Coronary artery (tissue), 2 donors: ENCODE data around the gene NTPCR.

Source experiments
- DNase-seq: peaks from one replicate; pipeline ENCODE4 v3.0.0-alpha.2; 2017; ENCODE audit warnings: low spot score
- H3K27ac ChIP-seq, 2 donors: fragments of 200-600 bp; sonication (generic); one replicate each; pipeline ENCODE4 v1.5.1; 2016 to 2019
- H3K4me3 ChIP-seq: fragments of 200-600 bp; sonication (generic); 2 replicates; pipeline ENCODE4 v1.5.1; 2016; ENCODE audit warnings: mild to moderate bottlenecking, moderate library complexity
- CTCF ChIP-seq: fragments of 200-600 bp; sonication (generic); IDR thresholded peaks from one replicate; pipeline ENCODE4 v1.5.1; 2019; ENCODE audit warnings: antibody characterized with exemption

NTPCR gene

DNA sequence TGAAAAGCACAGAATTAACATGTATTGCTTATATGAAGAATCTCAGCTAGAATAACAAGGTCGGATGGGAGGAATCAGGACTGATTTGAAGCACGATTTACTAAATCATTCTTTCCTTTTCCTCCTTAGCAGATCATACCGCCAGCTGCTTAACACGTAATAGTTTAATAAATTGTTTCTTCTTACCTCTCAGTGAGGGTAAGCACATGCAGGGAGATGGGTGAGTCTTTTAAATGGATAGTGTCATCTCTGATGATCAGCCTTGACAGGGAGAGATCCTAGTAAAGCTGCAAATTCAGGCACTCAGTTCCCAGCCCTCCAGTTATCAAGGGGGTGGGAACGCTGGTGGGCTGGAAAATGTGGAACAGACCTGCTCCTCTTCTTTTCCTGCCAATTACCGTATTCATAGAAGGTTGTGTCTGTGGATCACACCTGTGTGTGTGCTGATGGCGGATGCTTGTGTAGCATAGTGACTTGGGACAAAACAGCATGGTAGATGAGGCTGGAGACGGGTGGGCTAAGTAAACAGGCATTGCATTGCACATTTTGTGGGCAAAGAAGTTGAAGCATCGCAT lies 30.7 kb downstream of the NTPCR start:
- DNase-seq: no peak
- no peak overlapping the region for H3K4me3 ChIP-seq
- no peak for TF ChIP-seq CTCF
- H3K27ac ChIP-seq: no peak overlapping the region

DNA sequence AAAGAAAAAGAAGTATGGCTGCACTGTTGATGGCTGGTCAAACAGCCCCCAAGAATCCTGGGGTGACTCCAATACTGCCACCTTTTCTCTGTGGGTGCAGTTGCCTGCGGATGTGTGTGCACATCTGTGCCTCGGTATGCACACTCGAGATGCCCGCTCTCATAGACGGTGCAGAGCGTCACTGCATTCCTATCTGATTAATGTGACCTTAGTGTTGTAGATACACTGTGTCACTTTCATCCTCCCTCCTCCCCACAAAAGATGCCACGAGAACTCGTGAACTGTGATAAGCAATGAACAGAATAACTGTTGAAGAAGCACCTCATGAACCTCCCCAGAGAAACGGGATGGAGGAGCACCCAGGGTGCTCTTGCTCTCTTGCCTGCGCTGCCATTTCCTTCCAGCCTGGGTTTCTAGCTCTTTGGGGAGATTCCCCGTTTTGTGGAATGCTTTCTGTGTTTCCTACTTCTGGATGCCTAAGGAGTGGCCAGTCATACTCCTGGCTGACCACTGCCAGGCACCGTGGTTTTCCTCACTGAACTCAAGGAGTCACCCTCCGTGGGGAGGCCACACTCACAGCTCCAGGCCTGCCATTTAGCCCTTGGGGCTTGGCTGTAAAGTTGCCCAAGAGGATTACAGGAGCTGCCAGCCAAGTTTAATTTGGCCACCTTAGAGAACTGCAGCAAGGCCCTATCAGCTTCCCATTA lies 32.0 kb downstream of the NTPCR start:
- TF ChIP-seq CTCF: no peak
- no peak overlapping the region for H3K27ac ChIP-seq
- DNase-seq: no peak

DNA sequence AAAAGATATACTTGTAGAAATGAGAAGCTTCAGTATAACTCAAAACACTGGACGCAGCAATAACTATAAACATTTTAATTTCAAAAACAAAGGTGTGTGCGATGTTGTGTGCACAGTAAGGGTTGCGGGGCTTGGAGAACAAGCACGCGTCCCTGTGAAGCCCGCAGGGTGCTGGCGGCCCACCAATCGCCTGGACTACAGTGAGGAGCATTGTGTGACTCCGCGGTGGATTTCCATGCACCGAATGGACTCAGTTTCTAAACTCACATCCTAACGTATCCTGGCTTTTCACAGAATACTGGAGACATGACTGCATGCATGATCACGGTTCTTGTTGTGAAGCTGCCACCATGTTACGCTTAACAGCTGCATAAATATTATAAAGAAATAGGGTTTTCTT lies 33.0 kb downstream of the NTPCR start:
- Histone ChIP-seq H3K4me3 (no peak overlapping the region), H3K27ac (no peak overlapping the region)
- DNase-seq: no peak
- TF ChIP-seq CTCF: no peak

More for the DNA sequence above, 32.0 kb downstream of the NTPCR start:
- H3K4me3 ChIP-seq: no peak overlapping the region

GRCh38 chr1:232983817-232984567 lies 33.6 kb downstream of the NTPCR start:
- Histone ChIP-seq H3K27ac (no peak overlapping the region), H3K4me3 (no peak overlapping the region)
- no peak for TF ChIP-seq CTCF
- DNase-seq: no peak

DNA sequence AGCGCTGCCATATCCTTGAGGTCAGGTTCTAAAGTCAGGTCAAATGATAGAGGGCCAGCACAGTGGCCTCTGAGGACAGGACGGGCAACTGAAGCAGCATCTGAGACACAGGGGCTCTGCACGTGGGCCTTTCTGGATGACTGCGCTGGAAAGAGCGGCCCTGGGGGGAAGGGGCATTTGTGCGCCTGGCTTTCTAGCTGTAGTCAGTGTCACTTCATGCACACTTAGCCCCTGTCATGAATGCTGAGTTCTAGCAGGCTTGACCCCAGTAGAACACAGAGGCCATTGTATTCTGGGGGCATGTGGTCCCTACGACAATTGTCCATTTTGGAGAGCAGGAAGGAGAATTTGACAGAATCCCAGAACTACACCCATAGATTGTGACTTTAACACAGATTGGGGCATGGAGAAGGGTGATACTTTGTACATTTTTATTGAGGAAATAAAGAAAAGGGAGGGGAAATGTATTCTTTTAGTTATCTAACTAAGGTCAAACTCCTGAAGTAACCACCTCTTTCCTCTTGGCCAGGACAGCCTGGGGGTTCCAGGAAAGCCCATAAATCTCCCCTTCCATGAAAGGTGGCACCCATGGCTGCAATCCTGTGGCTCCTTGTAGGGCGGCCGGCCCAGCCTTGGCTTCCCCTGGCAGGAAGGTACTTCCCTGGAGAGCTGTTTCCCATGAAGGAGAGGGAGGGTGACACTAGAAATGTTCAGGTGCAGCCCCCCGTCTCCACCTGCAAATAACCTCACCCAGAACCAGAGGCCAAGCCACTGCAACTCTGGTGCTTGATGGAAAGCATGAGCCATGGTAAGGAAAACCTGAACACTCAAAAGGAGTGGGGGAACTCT lies 34.4 kb downstream of the NTPCR start:
- H3K4me3 ChIP-seq: no peak overlapping the region
- no peak for DNase-seq
- H3K27ac ChIP-seq: no peak overlapping the region
- TF ChIP-seq CTCF: no peak

DNA sequence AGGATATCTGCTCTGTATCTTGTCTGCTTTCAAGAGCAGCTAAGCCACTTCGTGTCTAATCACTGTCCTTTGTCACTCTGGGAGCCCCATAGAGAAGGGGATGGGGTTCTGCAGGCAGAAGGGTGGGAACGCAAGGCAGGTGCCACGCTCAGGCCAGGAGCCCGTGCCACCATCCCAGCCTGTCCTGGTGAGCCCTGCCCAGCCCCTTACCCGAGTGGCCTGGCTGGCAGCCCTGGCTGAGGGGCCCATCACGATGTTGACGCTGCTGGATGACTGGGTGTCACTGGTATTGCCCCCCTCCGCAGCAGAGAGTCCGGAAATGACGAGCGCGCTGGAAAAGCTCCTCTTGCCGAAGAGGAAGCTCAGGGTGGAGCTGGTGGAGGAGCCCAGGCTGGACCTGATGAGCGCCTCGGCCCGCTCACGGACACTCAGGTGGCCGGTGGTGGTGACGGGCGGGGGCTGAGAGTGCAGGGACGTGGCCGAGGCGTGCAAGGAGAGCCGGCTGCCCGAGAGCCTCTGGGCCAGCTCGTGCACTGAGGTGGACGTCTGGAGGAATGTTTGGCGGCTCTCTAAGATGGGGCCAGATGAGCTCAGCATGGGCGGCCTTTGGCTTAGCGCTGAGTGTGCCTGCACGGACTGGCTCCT lies 35.6 kb downstream of the NTPCR start:
- H3K27ac ChIP-seq: no peak overlapping the region
- DNase-seq: no peak
- TF ChIP-seq CTCF: no peak
- no peak overlapping the region for H3K4me3 ChIP-seq
